ENCODE results near the gene AHDC1.

DNA sequence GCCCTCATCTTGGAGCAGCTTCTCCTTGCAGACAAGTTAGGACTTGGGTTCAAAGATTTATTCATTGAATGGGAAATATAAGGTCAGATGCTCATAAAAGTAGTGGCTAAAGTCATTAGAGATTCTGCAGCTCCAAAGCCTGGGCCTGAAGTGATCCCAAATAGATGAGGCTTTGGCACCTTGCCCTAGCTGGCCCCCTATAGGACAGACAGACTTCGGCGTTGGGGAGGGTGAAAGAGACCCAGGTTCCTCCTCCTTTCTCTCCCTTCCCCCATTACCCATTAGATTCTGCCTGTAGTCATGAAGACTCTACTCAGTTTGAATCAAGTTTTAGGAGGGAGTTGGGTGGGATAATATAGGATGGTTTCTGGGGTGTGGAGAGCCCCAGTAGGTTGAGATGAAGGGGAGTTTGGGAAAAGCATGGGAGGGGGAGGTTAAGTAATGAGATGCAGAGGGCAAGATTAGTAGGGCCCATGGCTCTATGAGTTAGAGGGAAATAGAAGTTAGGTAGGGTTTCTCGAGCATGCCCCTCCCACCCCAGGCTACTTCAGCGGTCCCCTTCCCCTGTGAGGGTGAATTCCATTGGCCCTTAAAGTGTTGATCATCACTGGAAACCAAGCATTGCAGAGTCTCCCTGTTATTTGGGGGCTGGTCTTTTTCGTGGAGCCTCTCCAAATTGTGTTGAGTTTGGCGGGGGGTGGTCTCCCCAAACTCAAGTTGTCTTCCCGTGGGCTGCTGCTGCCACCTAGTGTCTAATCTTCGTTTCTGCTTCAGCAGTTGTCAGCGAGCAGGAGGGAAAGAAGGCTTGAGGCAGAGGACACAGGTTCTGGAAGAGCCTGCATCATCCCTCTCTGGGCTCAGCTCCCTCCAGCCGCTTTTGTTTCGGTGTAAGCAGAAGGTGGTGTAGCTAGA is 2.1 kb upstream of the AHDC1 start:
- TF ChIP-seq, protein P1, sequence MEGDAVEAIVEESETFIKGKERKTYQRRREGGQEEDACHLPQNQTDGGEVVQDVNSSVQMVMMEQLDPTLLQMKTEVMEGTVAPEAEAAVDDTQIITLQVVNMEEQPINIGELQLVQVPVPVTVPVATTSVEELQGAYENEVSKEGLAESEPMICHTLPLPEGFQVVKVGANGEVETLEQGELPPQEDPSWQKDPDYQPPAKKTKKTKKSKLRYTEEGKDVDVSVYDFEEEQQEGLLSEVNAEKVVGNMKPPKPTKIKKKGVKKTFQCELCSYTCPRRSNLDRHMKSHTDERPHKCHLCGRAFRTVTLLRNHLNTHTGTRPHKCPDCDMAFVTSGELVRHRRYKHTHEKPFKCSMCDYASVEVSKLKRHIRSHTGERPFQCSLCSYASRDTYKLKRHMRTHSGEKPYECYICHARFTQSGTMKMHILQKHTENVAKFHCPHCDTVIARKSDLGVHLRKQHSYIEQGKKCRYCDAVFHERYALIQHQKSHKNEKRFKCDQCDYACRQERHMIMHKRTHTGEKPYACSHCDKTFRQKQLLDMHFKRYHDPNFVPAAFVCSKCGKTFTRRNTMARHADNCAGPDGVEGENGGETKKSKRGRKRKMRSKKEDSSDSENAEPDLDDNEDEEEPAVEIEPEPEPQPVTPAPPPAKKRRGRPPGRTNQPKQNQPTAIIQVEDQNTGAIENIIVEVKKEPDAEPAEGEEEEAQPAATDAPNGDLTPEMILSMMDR (IDR thresholded peaks at IDR 0.05; ENCODE audit: poor library complexity), result peak; percentile 99
- TF ChIP-seq EZH2phosphoT487 (IDR thresholded peaks at IDR 0.05; ENCODE audit: low read depth, severe bottlenecking, unreplicated experiment), result no peak
- no peak for TF ChIP-seq EZH2 (IDR thresholded peaks at IDR 0.05; ENCODE audit: borderline replicate concordance)
